Breast epithelium (tissue), 4 donors: Measurements from ENCODE around the gene MVB12B. TPM values are rescaled to one million over a fixed set of nuclear protein-coding genes. Genes with fewer than 3 reads are reported as not detected.

Experiments
- DNase-seq, 2 donors: peaks; one replicate each; pipeline ENCODE4 v3.0.0-alpha.2; 2019; ENCODE audit warnings: low spot score in 2 of 2
- H3K27ac ChIP-seq, 2 donors: fragments of 200-600 bp; sonication (generic) in 1 of 2; one replicate each; pipeline ENCODE4 v1.5.1; 2016 to 2019; ENCODE audit warnings: mild to moderate bottlenecking in 1 of 2
- H3K27me3 ChIP-seq, 2 donors: fragments of 200-600 bp; sonication (generic) in 1 of 2; one replicate each; pipeline versions ENCODE4 v1.5.1 to v1.6.0; 2017 to 2019; ENCODE audit warnings: control low read depth in 1 of 2, mild to moderate bottlenecking in 1 of 2
- H3K36me3 ChIP-seq: fragments of 200-600 bp; one replicate; pipeline ENCODE4 v1.5.1; 2019
- H3K4me1 ChIP-seq, 2 donors: fragments of 200-600 bp; sonication (generic); one replicate each; pipeline ENCODE4 v1.5.1; 2016 to 2019; ENCODE audit warnings: control low read depth in 1 of 2
- H3K4me3 ChIP-seq, 3 donors: fragments of 200-600 bp; sonication (generic); 1 replicate in 2 of 3; 2 replicates in 1 of 3; pipeline ENCODE4 v1.5.1; 2016 to 2019; ENCODE audit warnings: mild to moderate bottlenecking in 3 of 3, moderate library complexity in 2 of 3
- H3K9me3 ChIP-seq, 2 donors: fragments of 200-600 bp; sonication (generic) in 1 of 2; one replicate each; pipeline ENCODE4 v1.5.1; 2016 to 2019; ENCODE audit warnings: control low read depth in 1 of 2
- CTCF ChIP-seq, 3 donors: fragments of 450-650 bp; IDR thresholded peaks; one replicate each; pipeline ENCODE4 v1.5.1; 2016 to 2017; ENCODE audit warnings: antibody characterized with exemption in 3 of 3, mild to moderate bottlenecking in 3 of 3, moderate library complexity in 3 of 3
- POLR2A ChIP-seq: fragments of 450-650 bp; IDR thresholded peaks from one replicate; pipeline ENCODE4 v1.6.1; 2016; ENCODE audit warnings: antibody characterized with exemption, mild to moderate bottlenecking, moderate library complexity
- POLR2AphosphoS5 ChIP-seq, 3 donors: sonication (generic); formaldehyde crosslinking; IDR thresholded peaks; one replicate each; pipeline ENCODE4 v1.6.1; 2017; ENCODE audit warnings: antibody characterized with exemption in 3 of 3
- intact Hi-C: fragments of 100-400 bp; cut with DNase I; formaldehyde crosslinking; loops from one replicate; pipeline ENCODE4 v1.15.1; 2023; ENCODE audit warnings: low total_unique reads
- total RNA-seq, 3 donors: library from RNA; depleted of rRNA; stranded (reverse); fragments of >200 nt; gene quantifications; one replicate each; pipeline ENCODE4 v1.1.0, GENCODE V29; 2016

The MVB12B gene
- total RNA-seq, 3 donors from 2014 or later: 8.2 to 12.6 (median 9.9) TPM

- H3K9me3 ChIP-seq: no peaks in the 10 kb centered on the region
- no peaks in the 10 kb centered on the region for H3K36me3 ChIP-seq
- H3K4me3 ChIP-seq: no peak overlapping the region
- H3K27me3 ChIP-seq: no peaks in the 10 kb centered on the region
- no peaks in the 10 kb centered on the region for H3K4me1 ChIP-seq
- no peak overlapping the region for H3K27ac ChIP-seq
- DNase-seq: no peak
- TF ChIP-seq POLR2AphosphoS5 (IDR thresholded peaks at IDR 0.05) (no peak), POLR2A (no peak), CTCF (IDR thresholded peaks at IDR 0.05) (no peak)
- intact Hi-C loops: no loop called here
These were observed 104.6 kb downstream of the MVB12B start for GRCh38 chr9:126431077-126431742.

GRCh38 chr9:126432659-126433058 is 106.0 kb downstream of the MVB12B start:
- no peak overlapping the region for H3K27ac ChIP-seq
- H3K36me3 ChIP-seq: no peaks in the 10 kb centered on the region
- TF ChIP-seq CTCF (IDR thresholded peaks at IDR 0.05) (no peak), POLR2A (no peak)
- H3K4me1 ChIP-seq: no peaks in the 10 kb centered on the region
- H3K9me3 ChIP-seq: no peaks in the 10 kb centered on the region
- H3K4me3 ChIP-seq: no peak overlapping the region
- no peaks in the 10 kb centered on the region for H3K27me3 ChIP-seq
- intact Hi-C loops: no loop called here
- DNase-seq: no peak

- TF ChIP-seq POLR2AphosphoS5 (IDR thresholded peaks at IDR 0.05) (no peak), POLR2A (no peak), CTCF (IDR thresholded peaks at IDR 0.05) (no peak)
- H3K27ac ChIP-seq: no peak overlapping the region
- DNase-seq: no peak
- H3K36me3 ChIP-seq: no peaks in the 10 kb centered on the region
- no peaks in the 10 kb centered on the region for H3K9me3 ChIP-seq
- intact Hi-C loops: no loop called here
- H3K4me3 ChIP-seq: no peak overlapping the region
- no peaks in the 10 kb centered on the region for H3K4me1 ChIP-seq
- H3K27me3 ChIP-seq: no peaks in the 10 kb centered on the region
These were observed 108.5 kb downstream of the MVB12B start for GRCh38 chr9:126435105-126435504.

- DNase-seq: no peak
- Histone ChIP-seq H3K27me3 (no peaks in the 10 kb centered on the region), H3K4me1 (no peaks in the 10 kb centered on the region), H3K4me3 (no peak overlapping the region), H3K9me3 (no peaks in the 10 kb centered on the region), H3K27ac (no peak overlapping the region), H3K36me3 (no peaks in the 10 kb centered on the region)
- no peak for TF ChIP-seq CTCF (IDR thresholded peaks at IDR 0.05)
- TF ChIP-seq POLR2AphosphoS5 (IDR thresholded peaks at IDR 0.05): no peak
- TF ChIP-seq POLR2A: no peak
- intact Hi-C loops: no loop called here
These were observed 109.0 kb downstream of the MVB12B start for GRCh38 chr9:126435626-126436025.

GRCh38 chr9:126436545-126437267 is 110.1 kb downstream of the MVB12B start:
- no peak for TF ChIP-seq POLR2AphosphoS5 (IDR thresholded peaks at IDR 0.05)
- no peak for TF ChIP-seq POLR2A
- no peak for TF ChIP-seq CTCF (IDR thresholded peaks at IDR 0.05)
- intact Hi-C loops: no loop called here
- no peak overlapping the region for H3K4me3 ChIP-seq
- H3K36me3 ChIP-seq: no peaks in the 10 kb centered on the region
- no peaks in the 10 kb centered on the region for H3K4me1 ChIP-seq
- H3K27ac ChIP-seq: no peak overlapping the region
- DNase-seq: no peak
- no peaks in the 10 kb centered on the region for H3K27me3 ChIP-seq
- H3K9me3 ChIP-seq: no peaks in the 10 kb centered on the region
